ENCODE results near the gene NDFIP2.
"Not testable (repeated sequence)": the region's sequence is repeated elsewhere in the genome, so short reads cannot be mapped to it uniquely, and the experiment has no call there.

Gene NDFIP2

DNA sequence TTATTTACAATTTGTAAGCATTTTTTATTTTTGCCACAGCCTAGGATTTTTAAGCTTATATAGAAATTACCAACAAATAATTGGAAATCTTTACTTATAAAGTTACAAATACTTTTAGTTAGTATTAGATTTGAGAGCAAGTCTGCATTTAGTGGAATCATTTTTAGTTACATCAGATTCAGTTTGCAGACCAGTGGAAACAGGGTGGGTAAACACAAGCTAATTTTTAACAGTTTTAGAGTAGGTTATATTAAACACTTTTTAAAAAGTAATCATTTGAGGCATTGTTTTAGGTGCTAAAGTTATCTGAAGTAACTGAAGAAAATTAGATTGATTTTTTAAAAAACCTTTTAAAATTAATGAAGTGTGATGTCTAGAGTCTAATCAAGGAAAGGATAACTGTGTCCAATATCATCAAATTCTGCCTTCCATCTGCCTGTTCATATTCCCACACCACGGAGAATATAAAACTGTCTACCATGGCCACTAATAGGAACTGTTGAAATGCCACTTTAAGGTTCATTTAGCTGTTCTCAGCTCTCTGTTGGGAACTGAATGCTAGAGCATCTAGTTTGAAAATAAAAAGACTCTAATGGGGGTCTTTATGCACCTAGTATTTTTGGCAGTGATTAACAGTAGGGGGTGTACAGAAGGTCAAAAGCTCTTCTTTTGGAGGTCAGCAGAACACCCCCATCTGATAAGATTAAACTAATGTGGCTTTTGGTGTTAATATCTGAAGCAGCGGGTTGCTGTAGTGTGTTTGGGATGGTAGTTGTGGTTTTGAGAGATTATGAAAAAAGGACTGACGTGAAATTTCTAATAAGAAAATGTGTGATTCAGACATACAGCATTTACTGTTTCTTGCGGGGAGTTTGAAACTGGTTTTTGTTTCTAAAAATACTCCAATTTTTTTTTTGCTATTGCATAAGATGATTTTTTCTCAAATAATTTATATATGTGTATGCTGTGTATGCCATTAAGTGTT, 66.5 kb downstream of the NDFIP2 start:
- no peak overlapping the region for H3K4me3 ChIP-seq (ENCODE audit: low read depth, low read length)

DNA sequence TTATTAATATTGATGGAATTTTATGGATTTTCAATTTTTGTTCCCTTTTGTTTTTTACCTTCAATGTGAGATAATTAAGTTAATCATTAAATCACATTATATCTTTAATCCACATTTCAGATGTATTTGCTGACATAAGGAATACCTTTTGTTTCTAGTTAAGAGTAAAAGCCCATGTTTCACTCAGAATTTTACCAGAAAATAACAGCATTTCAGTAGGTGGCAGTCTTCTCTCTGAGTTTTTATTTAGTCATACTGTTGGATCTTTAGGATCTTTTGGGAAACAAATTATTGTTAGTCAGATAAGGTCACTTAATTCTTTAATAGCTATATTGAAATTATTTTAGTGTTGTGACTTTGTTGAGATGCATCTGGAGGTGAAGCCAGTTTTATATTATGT, 67.9 kb downstream of the NDFIP2 start:
- no peaks in the 10 kb centered on the region for H3K9me3 ChIP-seq (ENCODE audit: control insufficient read depth, insufficient read depth, low read length)
- no peaks in the 10 kb centered on the region for H3K4me1 ChIP-seq (ENCODE audit: control insufficient read depth, insufficient read depth, low read length)
- no peaks in the 10 kb centered on the region for H3K36me3 ChIP-seq (ENCODE audit: control insufficient read depth, insufficient read depth, low read length)
- H3K9ac ChIP-seq (ENCODE audit: low read depth, low read length): no peak overlapping the region
- H3K4me3 ChIP-seq (ENCODE audit: low read depth, low read length): no peak overlapping the region
- H3K27me3 ChIP-seq (ENCODE audit: control insufficient read depth, insufficient read depth, low read length): no peaks in the 10 kb centered on the region

More for the DNA sequence above, 66.5 kb downstream of the NDFIP2 start:
- Histone ChIP-seq H3K9me3 (ENCODE audit: control insufficient read depth, insufficient read depth, low read length) (no peaks in the 10 kb centered on the region), H3K9ac (ENCODE audit: low read depth, low read length) (no peak overlapping the region), H3K27me3 (ENCODE audit: control insufficient read depth, insufficient read depth, low read length) (no peaks in the 10 kb centered on the region), H3K36me3 (ENCODE audit: control insufficient read depth, insufficient read depth, low read length) (no peaks in the 10 kb centered on the region), H3K4me1 (ENCODE audit: control insufficient read depth, insufficient read depth, low read length) (no peaks in the 10 kb centered on the region)

- Histone ChIP-seq H3K27me3 (ENCODE audit: control insufficient read depth, insufficient read depth, low read length) (no peaks in the 10 kb centered on the region), H3K9me3 (ENCODE audit: control insufficient read depth, insufficient read depth, low read length) (no peaks in the 10 kb centered on the region), H3K36me3 (ENCODE audit: control insufficient read depth, insufficient read depth, low read length) (no peaks in the 10 kb centered on the region), H3K4me1 (ENCODE audit: control insufficient read depth, insufficient read depth, low read length) (no peaks in the 10 kb centered on the region), H3K4me3 (ENCODE audit: low read depth, low read length) (no peak overlapping the region), H3K9ac (ENCODE audit: low read depth, low read length) (no peak overlapping the region)
Observed at GRCh38 chr13:79549355-79550106, 68.6 kb downstream of the NDFIP2 start.

DNA sequence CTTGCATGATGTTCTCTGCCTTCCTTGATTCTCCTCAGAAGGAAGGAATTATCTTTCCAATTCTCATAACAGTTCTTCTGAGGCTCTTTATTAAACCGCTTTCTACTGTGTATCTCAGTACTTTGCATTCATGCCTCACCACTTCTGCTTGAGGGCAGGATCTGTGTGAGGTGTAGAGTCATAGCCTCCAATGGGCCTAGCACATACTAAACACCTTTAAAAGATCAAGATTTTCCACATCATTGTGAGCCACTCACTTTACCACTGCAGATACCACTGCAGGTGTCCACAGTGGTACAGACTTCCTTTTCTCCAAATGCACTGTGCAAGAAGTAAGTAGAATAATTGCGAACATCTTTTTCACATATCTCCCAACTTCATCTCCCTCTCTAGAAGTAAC, 76.7 kb downstream of the NDFIP2 start:
- Histone ChIP-seq H3K9ac (ENCODE audit: low read depth, low read length) (no peak overlapping the region), H3K36me3 (ENCODE audit: control insufficient read depth, insufficient read depth, low read length) (no peaks in the 10 kb centered on the region), H3K4me1 (ENCODE audit: control insufficient read depth, insufficient read depth, low read length) (no peaks in the 10 kb centered on the region), H3K4me3 (ENCODE audit: low read depth, low read length) (no peak overlapping the region), H3K27me3 (ENCODE audit: control insufficient read depth, insufficient read depth, low read length) (no peaks in the 10 kb centered on the region), H3K9me3 (ENCODE audit: control insufficient read depth, insufficient read depth, low read length) (no peaks in the 10 kb centered on the region)

DNA sequence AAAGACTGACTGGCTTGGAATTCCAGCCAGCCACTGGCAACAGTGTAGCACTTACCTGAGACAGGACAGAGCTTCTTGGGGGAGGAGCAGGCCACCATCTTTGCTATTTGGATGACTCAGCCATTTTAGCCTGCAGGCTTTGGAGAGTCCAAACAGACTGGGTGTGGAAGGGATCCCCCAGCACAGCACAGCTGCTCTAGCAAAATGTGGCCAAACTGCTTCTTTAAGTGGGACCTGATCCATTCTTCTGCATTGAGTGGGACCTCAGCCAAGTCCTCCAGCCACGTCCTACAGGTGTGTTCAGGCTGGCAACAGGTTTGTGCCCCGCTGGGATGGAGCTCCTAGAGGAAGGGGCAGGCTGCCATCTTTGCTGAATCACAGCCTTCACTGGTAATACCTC, 80.0 kb downstream of the NDFIP2 start:
- no peaks in the 10 kb centered on the region for H3K27me3 ChIP-seq (ENCODE audit: control insufficient read depth, insufficient read depth, low read length)
- no peaks in the 10 kb centered on the region for H3K4me1 ChIP-seq (ENCODE audit: control insufficient read depth, insufficient read depth, low read length)
- no peak overlapping the region for H3K9ac ChIP-seq (ENCODE audit: low read depth, low read length)
- H3K36me3 ChIP-seq (ENCODE audit: control insufficient read depth, insufficient read depth, low read length): no peaks in the 10 kb centered on the region
- no peaks in the 10 kb centered on the region for H3K9me3 ChIP-seq (ENCODE audit: control insufficient read depth, insufficient read depth, low read length)
- H3K4me3 ChIP-seq (ENCODE audit: low read depth, low read length): no peak overlapping the region

- Histone ChIP-seq H3K4me1 (ENCODE audit: control insufficient read depth, insufficient read depth, low read length) (no peaks in the 10 kb centered on the region), H3K27me3 (ENCODE audit: control insufficient read depth, insufficient read depth, low read length) (no peaks in the 10 kb centered on the region), H3K9ac (ENCODE audit: low read depth, low read length) (no peak overlapping the region), H3K36me3 (ENCODE audit: control insufficient read depth, insufficient read depth, low read length) (no peaks in the 10 kb centered on the region), H3K4me3 (ENCODE audit: low read depth, low read length) (no peak overlapping the region), H3K9me3 (ENCODE audit: control insufficient read depth, insufficient read depth, low read length) (no peaks in the 10 kb centered on the region)
Observed at GRCh38 chr13:79562557-79562956, 81.6 kb downstream of the NDFIP2 start.

- H3K4me1 ChIP-seq (ENCODE audit: control insufficient read depth, insufficient read depth, low read length): no peaks in the 10 kb centered on the region
- H3K36me3 ChIP-seq (ENCODE audit: control insufficient read depth, insufficient read depth, low read length): no peaks in the 10 kb centered on the region
- H3K4me3 ChIP-seq (ENCODE audit: low read depth, low read length): no peak overlapping the region
- H3K27me3 ChIP-seq (ENCODE audit: control insufficient read depth, insufficient read depth, low read length): no peaks in the 10 kb centered on the region
- no peaks in the 10 kb centered on the region for H3K9me3 ChIP-seq (ENCODE audit: control insufficient read depth, insufficient read depth, low read length)
- H3K9ac ChIP-seq (ENCODE audit: low read depth, low read length): no peak overlapping the region
Observed at GRCh38 chr13:79566118-79566517, 85.2 kb downstream of the NDFIP2 start.

DNA sequence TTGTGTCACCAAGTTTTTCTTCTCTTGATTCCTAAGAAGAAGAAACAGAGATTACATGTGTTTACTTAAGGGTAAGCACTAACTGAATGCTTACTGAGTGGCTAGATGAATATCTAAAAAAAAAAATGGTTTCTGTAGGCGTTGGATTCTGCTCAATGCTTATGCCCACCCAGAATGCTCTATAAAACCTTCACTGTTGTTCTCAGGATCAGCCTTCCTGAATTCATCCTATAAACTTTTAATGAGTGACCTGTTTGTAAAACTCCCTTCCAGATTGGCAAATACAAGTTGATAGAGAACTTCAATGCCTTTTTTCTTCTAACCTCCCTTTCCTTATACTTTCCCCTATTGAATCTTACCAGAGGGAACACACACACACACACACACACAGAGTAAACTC, 90.2 kb downstream of the NDFIP2 start:
- no peaks in the 10 kb centered on the region for H3K4me1 ChIP-seq (ENCODE audit: control insufficient read depth, insufficient read depth, low read length)
- no peaks in the 10 kb centered on the region for H3K9me3 ChIP-seq (ENCODE audit: control insufficient read depth, insufficient read depth, low read length)
- no peak overlapping the region for H3K9ac ChIP-seq (ENCODE audit: low read depth, low read length)
- H3K36me3 ChIP-seq (ENCODE audit: control insufficient read depth, insufficient read depth, low read length): no peaks in the 10 kb centered on the region
- no peaks in the 10 kb centered on the region for H3K27me3 ChIP-seq (ENCODE audit: control insufficient read depth, insufficient read depth, low read length)
- H3K4me3 ChIP-seq (ENCODE audit: low read depth, low read length): no peak overlapping the region

- H3K4me3 ChIP-seq (ENCODE audit: low read depth, low read length); H3K4me1 ChIP-seq (ENCODE audit: control insufficient read depth, insufficient read depth, low read length); H3K36me3 ChIP-seq (ENCODE audit: control insufficient read depth, insufficient read depth, low read length); H3K9me3 ChIP-seq (ENCODE audit: control insufficient read depth, insufficient read depth, low read length); H3K27me3 ChIP-seq (ENCODE audit: control insufficient read depth, insufficient read depth, low read length); H3K9ac ChIP-seq (ENCODE audit: low read depth, low read length): not testable (repeated sequence)
Observed at GRCh38 chr13:79573892-79574291, 92.9 kb downstream of the NDFIP2 start.

DNA sequence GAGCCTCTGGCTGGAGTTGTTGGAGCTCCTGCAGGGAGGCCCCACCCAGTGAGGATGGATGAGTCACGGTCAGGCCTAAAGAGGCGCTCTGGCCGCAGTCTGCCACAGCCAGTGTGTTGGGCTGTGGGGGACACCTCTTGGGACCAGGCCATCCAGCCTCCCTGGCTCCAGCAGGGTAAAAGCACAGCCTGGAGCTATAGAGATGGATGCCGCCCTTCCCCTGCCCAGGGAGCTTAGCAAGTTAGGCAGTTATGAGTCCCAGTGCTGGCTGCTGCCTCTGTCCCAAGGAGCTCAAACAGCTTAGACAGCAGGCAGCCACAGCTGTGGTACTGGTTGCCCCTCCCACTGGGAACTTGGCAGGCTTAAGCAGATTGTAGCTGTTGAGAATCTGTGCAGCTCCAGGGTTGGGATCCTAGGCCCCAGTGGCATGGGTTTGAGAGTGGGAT, 100.9 kb downstream of the NDFIP2 start:
- Histone ChIP-seq H3K36me3 (ENCODE audit: control insufficient read depth, insufficient read depth, low read length) (no peaks in the 10 kb centered on the region), H3K4me1 (ENCODE audit: control insufficient read depth, insufficient read depth, low read length) (no peaks in the 10 kb centered on the region), H3K9me3 (ENCODE audit: control insufficient read depth, insufficient read depth, low read length) (no peaks in the 10 kb centered on the region), H3K9ac (ENCODE audit: low read depth, low read length) (no peak overlapping the region), H3K27me3 (ENCODE audit: control insufficient read depth, insufficient read depth, low read length) (no peaks in the 10 kb centered on the region), H3K4me3 (ENCODE audit: low read depth, low read length) (no peak overlapping the region)

GRCh38 chr13:79582896-79583295, 101.9 kb downstream of the NDFIP2 start:
- H3K4me3 ChIP-seq (ENCODE audit: low read depth, low read length): no peak overlapping the region

GRCh38 chr13:79585033-79585432, 104.1 kb downstream of the NDFIP2 start:
- Histone ChIP-seq H3K27me3 (ENCODE audit: control insufficient read depth, insufficient read depth, low read length) (no peaks in the 10 kb centered on the region), H3K9ac (ENCODE audit: low read depth, low read length) (no peak overlapping the region), H3K9me3 (ENCODE audit: control insufficient read depth, insufficient read depth, low read length) (no peaks in the 10 kb centered on the region), H3K4me1 (ENCODE audit: control insufficient read depth, insufficient read depth, low read length) (no peaks in the 10 kb centered on the region), H3K4me3 (ENCODE audit: low read depth, low read length) (no peak overlapping the region), H3K36me3 (ENCODE audit: control insufficient read depth, insufficient read depth, low read length) (no peaks in the 10 kb centered on the region)

More at GRCh38 chr13:79582896-79583295, 101.9 kb downstream of the NDFIP2 start:
- no peak overlapping the region for H3K9ac ChIP-seq (ENCODE audit: low read depth, low read length)
- H3K9me3 ChIP-seq (ENCODE audit: control insufficient read depth, insufficient read depth, low read length): no peaks in the 10 kb centered on the region
- H3K27me3 ChIP-seq (ENCODE audit: control insufficient read depth, insufficient read depth, low read length): no peaks in the 10 kb centered on the region
- no peaks in the 10 kb centered on the region for H3K4me1 ChIP-seq (ENCODE audit: control insufficient read depth, insufficient read depth, low read length)
- no peaks in the 10 kb centered on the region for H3K36me3 ChIP-seq (ENCODE audit: control insufficient read depth, insufficient read depth, low read length)

Data from iPS-15b (cell line).